Erythroblast (primary cell): ENCODE results near the gene TRIM7.

Source experiments
- GATA1 ChIP-seq: IDR thresholded peaks from 2 replicates; pipeline ENCODE4 v1.6.1; 2011; ENCODE audit warnings: low read depth, mild to moderate bottlenecking, control low read depth, low read length, moderate library complexity
- POLR2A ChIP-seq: IDR thresholded peaks from 2 replicates; pipeline ENCODE4 v1.6.1; 2011; ENCODE audit warnings: mild to moderate bottlenecking, low read length

DNA sequence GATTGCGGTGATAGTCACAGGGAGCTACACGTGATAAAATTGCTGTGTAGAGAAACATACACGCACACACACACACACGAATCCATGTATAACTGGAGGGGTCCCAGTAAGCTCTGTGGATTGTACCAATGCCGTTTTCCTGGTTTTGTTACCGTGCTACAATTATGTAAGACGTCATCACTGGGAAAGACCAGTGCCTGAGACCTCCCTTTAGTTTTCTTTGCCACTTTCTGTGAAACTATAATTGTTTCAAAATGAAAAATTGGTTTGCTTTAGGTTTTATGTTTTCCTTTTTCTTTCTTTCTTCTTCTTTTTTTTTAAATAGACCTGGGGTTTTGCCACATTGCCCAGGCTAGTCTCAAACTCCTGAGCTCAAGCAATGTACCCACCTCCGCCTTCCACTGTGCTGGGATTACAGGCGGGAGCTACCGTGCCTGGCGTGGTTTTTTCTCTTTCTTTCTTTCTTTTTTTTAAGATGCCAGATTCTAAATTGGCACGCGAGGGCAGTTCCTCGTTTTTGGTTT is 36.3 kb downstream of the TRIM7 start:
- TF ChIP-seq POLR2A (no peak), GATA1 (no peak)
